Suprapubic skin (tissue), 4 donors: ENCODE results near the gene PDE4B. TPM values are rescaled to one million over a fixed set of nuclear protein-coding genes. Genes with fewer than 3 reads are reported as not detected.
"Not testable (repeated sequence)": the region's sequence is repeated elsewhere in the genome, so short reads cannot be mapped to it uniquely, and the experiment has no call there.

ENCODE experiments used
- DNase-seq, 2 donors: peaks; one replicate each; pipeline ENCODE4 v3.0.0-alpha.2; 2019; ENCODE audit warnings: low spot score in 2 of 2
- H3K27ac ChIP-seq: fragments of 200-600 bp; sonication (generic); one replicate; pipeline ENCODE4 v1.5.1; 2019
- H3K27me3 ChIP-seq: fragments of 200-600 bp; sonication (generic); one replicate; pipeline ENCODE4 v1.5.1; 2019
- H3K36me3 ChIP-seq: fragments of 200-600 bp; sonication (generic); one replicate; pipeline ENCODE4 v1.5.1; 2019
- H3K4me1 ChIP-seq: fragments of 200-600 bp; sonication (generic); one replicate; pipeline ENCODE4 v1.5.1; 2019
- H3K4me3 ChIP-seq: fragments of 200-600 bp; sonication (generic); one replicate; pipeline ENCODE4 v1.5.1; 2019; ENCODE audit warnings: mild to moderate bottlenecking
- H3K9me3 ChIP-seq: fragments of 200-600 bp; sonication (generic); one replicate; pipeline ENCODE4 v1.5.1; 2019
- CTCF ChIP-seq, 2 donors: fragments of 200-600 bp in 1 of 2; fragments of 450-650 bp in 1 of 2; sonication (generic) in 1 of 2; IDR thresholded peaks; one replicate each; pipeline ENCODE4 v1.5.1; 2016 to 2019; ENCODE audit warnings: antibody characterized with exemption in 2 of 2, mild to moderate bottlenecking in 1 of 2, moderate library complexity in 1 of 2
- EP300 ChIP-seq: sonication (generic); formaldehyde crosslinking; IDR thresholded peaks from one replicate; pipeline ENCODE4 v1.6.1; 2017; ENCODE audit warnings: antibody characterized with exemption
- POLR2A ChIP-seq, 2 donors: fragments of 450-650 bp; IDR thresholded peaks; one replicate each; pipeline ENCODE4 v1.6.1; 2017; ENCODE audit warnings: antibody characterized with exemption in 2 of 2, mild to moderate bottlenecking in 2 of 2, moderate library complexity in 2 of 2
- POLR2AphosphoS5 ChIP-seq, 3 donors: sonication (generic); formaldehyde crosslinking; IDR thresholded peaks; one replicate each; pipeline ENCODE4 v1.6.1; 2017; ENCODE audit warnings: antibody characterized with exemption in 3 of 3
- WGBS: methylation state at CpG from one replicate; pipeline ENCODE4 v1.1.5; 2018; 5-methylcytosine and 5-hydroxymethylcytosine counted together
- total RNA-seq, 4 donors: library from RNA; depleted of rRNA; stranded (reverse); fragments of >200 nt; gene quantifications; one replicate each; pipeline ENCODE4 v1.1.0, GENCODE V29; 2016

Gene PDE4B
- total RNA-seq, 4 donors from 2014 or later, result 14.2 to 27.6 (median 16.7) TPM

DNA sequence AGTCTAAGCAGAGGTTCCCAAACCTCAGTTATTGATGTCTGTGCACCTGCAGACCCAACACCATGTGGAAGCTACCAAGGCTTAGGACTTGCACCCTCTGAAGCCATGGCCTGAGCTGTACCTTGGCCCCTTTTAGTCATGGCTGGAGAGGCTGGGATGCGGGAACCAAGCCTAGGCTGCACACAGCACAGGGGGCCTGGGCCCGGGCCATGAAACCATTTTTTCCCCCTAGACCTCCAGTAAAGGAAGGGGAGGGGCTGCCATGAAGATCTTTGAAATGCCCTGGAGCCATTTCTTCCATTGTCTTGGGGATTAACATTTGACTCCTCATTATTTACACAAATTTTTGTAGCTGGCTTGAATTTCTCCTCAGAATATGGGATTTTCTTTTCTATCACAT is 265.9 kb downstream of the PDE4B start:
- no peaks in the 10 kb centered on the region for H3K27me3 ChIP-seq
- WGBS, result 85% methylated on average over 2 of the region's 2 CpGs
- DNase-seq, result no peak
- TF ChIP-seq POLR2A (IDR thresholded peaks at IDR 0.05) (no peak), EP300 (no peak), POLR2AphosphoS5 (IDR thresholded peaks at IDR 0.05) (no peak), CTCF (IDR thresholded peaks at IDR 0.05) (no peak)
- no peaks in the 10 kb centered on the region for H3K36me3 ChIP-seq
- no peak overlapping the region for H3K4me3 ChIP-seq
- H3K9me3 ChIP-seq, result no peaks in the 10 kb centered on the region
- no peak overlapping the region for H3K27ac ChIP-seq
- no peaks in the 10 kb centered on the region for H3K4me1 ChIP-seq

- not testable (repeated sequence) for H3K4me3 ChIP-seq, H3K27me3 ChIP-seq, H3K36me3 ChIP-seq, H3K9me3 ChIP-seq, H3K4me1 ChIP-seq, DNase-seq, H3K27ac ChIP-seq
- WGBS, result 83% methylated on average over 4 of the region's 4 CpGs
Observed at GRCh38 chr1:66067219-66067618, 274.5 kb downstream of the PDE4B start.

GRCh38 chr1:66069976-66070876 is 277.5 kb downstream of the PDE4B start:
- no peaks in the 10 kb centered on the region for H3K36me3 ChIP-seq
- no peak overlapping the region for H3K27ac ChIP-seq
- DNase-seq, result no peak
- H3K4me3 ChIP-seq, result no peak overlapping the region
- 43% methylated on average over 4 of the region's 4 CpGs for WGBS
- H3K4me1 ChIP-seq, result no peaks in the 10 kb centered on the region
- no peaks in the 10 kb centered on the region for H3K27me3 ChIP-seq
- H3K9me3 ChIP-seq, result no peaks in the 10 kb centered on the region
- TF ChIP-seq CTCF (IDR thresholded peaks at IDR 0.05) (no peak), POLR2A (IDR thresholded peaks at IDR 0.05) (no peak), EP300 (no peak)

DNA sequence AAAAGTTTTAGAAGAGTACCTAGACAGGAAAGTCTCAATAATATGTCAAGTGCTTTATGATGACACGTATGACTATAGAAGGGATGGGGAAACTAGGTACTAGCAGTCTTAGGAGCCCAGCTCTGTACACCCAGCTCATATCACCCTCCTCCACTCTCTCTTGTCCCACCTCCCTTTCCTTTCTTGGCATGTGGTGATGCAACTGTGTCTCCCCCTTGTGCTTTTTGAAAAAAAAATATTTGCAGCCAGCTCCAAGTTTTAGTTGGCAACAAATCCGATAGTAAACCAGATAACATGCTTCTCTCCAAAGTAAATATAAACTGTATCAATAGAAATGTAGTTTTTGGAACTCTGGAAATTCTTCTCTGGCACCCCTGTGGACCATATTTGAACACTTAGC is 280.7 kb downstream of the PDE4B start:
- no peak for DNase-seq
- TF ChIP-seq POLR2AphosphoS5 (IDR thresholded peaks at IDR 0.05) (no peak), EP300 (no peak), CTCF (IDR thresholded peaks at IDR 0.05) (no peak), POLR2A (IDR thresholded peaks at IDR 0.05) (no peak)
- H3K9me3 ChIP-seq, result no peaks in the 10 kb centered on the region
- H3K27me3 ChIP-seq, result no peaks in the 10 kb centered on the region
- no peak overlapping the region for H3K27ac ChIP-seq
- no peaks in the 10 kb centered on the region for H3K4me1 ChIP-seq
- H3K4me3 ChIP-seq, result no peak overlapping the region
- H3K36me3 ChIP-seq, result no peaks in the 10 kb centered on the region
- WGBS, result 54% methylated on average over 2 of the region's 2 CpGs

DNA sequence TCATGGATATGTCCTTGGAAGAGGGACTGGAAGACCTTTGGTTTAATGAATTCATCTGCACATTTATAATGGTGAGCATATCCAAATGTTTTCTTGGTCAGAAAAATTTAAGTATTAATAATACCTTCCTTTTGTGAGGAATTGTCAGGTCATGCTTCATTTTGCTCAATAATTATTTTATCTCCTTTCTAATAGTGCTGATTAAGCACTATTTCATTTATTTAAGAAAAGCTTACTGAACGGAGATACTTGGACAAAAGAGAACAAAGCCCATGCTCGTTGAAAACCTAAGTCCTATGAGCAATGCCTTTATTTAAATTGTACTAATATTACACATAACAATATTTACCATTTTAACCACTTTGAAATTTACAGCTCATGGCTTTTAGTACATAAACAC is 281.5 kb downstream of the PDE4B start:
- H3K27me3 ChIP-seq, result no peaks in the 10 kb centered on the region
- no peaks in the 10 kb centered on the region for H3K4me1 ChIP-seq
- no peak overlapping the region for H3K4me3 ChIP-seq
- no peaks in the 10 kb centered on the region for H3K36me3 ChIP-seq
- no peak overlapping the region for H3K27ac ChIP-seq
- DNase-seq, result no peak
- WGBS, result 88% methylated on average over 2 of the region's 2 CpGs
- TF ChIP-seq EP300, result no peak
- TF ChIP-seq POLR2AphosphoS5 (IDR thresholded peaks at IDR 0.05), result no peak
- TF ChIP-seq CTCF (IDR thresholded peaks at IDR 0.05), result no peak
- no peak for TF ChIP-seq POLR2A (IDR thresholded peaks at IDR 0.05)
- no peaks in the 10 kb centered on the region for H3K9me3 ChIP-seq
